Measurements from ENCODE around the gene MIS12.

DNA sequence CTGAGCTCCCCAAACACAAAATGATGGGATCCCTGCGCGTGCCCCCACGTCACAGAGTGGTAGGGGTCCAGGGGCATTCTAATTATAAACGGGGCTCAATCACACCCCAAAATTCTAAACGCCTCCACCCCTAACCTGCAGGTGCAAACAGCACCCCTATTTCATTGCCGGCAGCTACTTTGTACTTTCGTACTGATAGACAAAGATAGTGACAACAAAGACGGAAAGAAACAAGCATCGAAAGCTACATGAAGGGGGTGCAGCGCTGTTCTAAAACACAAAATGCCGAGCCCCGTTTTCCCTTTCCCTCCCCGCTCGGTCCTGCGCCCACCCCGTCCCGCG lies 13.9 kb downstream of the MIS12 start:
- no peak for TF ChIP-seq POLR2A (IDR thresholded peaks at IDR 0.05)
- no peak for TF ChIP-seq POLR2AphosphoS5 (IDR thresholded peaks at IDR 0.05)
- TF ChIP-seq, protein P1, sequence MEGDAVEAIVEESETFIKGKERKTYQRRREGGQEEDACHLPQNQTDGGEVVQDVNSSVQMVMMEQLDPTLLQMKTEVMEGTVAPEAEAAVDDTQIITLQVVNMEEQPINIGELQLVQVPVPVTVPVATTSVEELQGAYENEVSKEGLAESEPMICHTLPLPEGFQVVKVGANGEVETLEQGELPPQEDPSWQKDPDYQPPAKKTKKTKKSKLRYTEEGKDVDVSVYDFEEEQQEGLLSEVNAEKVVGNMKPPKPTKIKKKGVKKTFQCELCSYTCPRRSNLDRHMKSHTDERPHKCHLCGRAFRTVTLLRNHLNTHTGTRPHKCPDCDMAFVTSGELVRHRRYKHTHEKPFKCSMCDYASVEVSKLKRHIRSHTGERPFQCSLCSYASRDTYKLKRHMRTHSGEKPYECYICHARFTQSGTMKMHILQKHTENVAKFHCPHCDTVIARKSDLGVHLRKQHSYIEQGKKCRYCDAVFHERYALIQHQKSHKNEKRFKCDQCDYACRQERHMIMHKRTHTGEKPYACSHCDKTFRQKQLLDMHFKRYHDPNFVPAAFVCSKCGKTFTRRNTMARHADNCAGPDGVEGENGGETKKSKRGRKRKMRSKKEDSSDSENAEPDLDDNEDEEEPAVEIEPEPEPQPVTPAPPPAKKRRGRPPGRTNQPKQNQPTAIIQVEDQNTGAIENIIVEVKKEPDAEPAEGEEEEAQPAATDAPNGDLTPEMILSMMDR (IDR thresholded peaks at IDR 0.05) = no peak

Measured in transverse colon (tissue), 4 donors.